CD4-positive, alpha-beta T cell treated with Interferon gamma for 1 hour (primary cell): ENCODE data around the gene TTC22.

Source experiments
- DNase-seq: peaks from one replicate; pipeline ENCODE4 v3.0.0-alpha.2; 2020

TTC22 gene

DNA sequence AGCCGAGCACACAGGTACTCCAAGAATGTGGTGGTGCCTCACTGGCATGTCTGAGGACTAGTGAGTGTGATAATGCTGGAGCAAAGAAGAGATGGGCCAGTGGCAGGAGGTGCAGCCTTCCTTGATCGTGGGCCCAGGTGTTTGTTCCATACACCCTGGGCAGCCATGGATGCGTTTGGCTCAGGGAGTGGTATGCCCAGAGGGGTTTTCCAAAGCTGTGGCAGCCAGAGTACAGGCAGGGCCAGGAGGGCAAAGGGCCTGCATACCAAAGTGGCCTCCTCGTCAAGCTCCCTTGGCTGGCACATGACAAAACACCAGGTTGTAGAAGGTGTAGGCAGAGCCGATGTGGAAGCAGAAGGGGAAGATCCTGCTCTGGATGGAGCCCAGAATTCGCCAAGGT lies 55.8 kb downstream of the TTC22 start:
- no peak for DNase-seq

GRCh38 chr1:54744696-54745095 lies 56.4 kb downstream of the TTC22 start:
- DNase-seq = no peak

GRCh38 chr1:54743416-54744226 lies 57.5 kb downstream of the TTC22 start:
- DNase-seq = no peak

- DNase-seq = no peak
Observed at GRCh38 chr1:54742282-54742681, 58.8 kb downstream of the TTC22 start.

GRCh38 chr1:54741531-54741930 lies 59.6 kb downstream of the TTC22 start:
- DNase-seq = no peak

DNA sequence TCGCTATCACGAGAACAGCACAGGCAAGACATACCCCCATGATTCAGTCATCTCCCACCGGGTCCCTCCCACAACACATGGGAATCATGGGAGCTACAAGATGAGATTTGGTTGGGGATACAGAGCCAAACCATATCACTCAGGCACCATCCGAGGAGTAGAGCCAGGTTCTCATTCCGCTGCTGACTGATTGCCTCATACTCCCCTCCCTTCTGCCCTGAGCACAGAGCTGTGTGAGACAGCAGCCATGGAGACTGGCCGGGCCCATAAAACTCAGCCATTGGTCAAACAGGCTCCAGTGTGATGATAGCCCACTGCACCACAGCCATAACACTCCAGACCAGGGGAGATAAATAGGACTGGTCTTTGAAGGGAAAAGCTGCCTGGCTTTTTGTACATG lies 62.9 kb downstream of the TTC22 start:
- no peak for DNase-seq

GRCh38 chr1:54736685-54737084 lies 64.4 kb downstream of the TTC22 start:
- no peak for DNase-seq
